HUDEP-2 (cell line): ENCODE measurements around the gene ZBTB20.

Experiments used
- DNase-seq, 76 experiments: peaks; one replicate each; lab custom pipeline; 2025; ENCODE audit not compliant: unreplicated experiment in 76 of 76; lab: John Stamatoyannopoulos, UW

Gene ZBTB20

GRCh38 chr3:114650808-114651207 lies 496.3 kb downstream of the ZBTB20 start:
- no peak for DNase-seq

DNA sequence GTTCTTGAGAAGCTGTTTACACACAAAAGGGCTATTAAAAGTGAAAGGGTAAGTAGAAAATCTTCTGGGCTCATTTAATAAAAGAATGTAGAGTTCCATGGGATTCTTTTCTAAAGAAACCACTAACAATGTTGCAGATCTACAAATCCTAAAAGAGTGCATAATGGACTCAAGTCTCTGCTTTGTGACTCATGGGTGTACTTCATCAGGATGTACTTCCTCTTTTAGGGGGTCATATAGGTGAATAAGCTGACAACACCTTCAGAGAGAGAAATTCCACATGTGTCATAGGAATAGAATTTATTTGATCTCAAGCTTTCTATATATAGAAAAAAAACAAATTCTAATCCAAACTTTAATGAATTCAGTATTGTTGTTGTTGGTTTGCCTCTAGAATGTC lies 497.8 kb downstream of the ZBTB20 start:
- no peak for DNase-seq

- DNase-seq: no peak
Measured at GRCh38 chr3:114646526-114646925, 500.6 kb downstream of the ZBTB20 start.

- no peak for DNase-seq
Measured at GRCh38 chr3:114645392-114645791, 501.7 kb downstream of the ZBTB20 start.

- DNase-seq: no peak
Measured at GRCh38 chr3:114644367-114644766, 502.7 kb downstream of the ZBTB20 start.

DNA sequence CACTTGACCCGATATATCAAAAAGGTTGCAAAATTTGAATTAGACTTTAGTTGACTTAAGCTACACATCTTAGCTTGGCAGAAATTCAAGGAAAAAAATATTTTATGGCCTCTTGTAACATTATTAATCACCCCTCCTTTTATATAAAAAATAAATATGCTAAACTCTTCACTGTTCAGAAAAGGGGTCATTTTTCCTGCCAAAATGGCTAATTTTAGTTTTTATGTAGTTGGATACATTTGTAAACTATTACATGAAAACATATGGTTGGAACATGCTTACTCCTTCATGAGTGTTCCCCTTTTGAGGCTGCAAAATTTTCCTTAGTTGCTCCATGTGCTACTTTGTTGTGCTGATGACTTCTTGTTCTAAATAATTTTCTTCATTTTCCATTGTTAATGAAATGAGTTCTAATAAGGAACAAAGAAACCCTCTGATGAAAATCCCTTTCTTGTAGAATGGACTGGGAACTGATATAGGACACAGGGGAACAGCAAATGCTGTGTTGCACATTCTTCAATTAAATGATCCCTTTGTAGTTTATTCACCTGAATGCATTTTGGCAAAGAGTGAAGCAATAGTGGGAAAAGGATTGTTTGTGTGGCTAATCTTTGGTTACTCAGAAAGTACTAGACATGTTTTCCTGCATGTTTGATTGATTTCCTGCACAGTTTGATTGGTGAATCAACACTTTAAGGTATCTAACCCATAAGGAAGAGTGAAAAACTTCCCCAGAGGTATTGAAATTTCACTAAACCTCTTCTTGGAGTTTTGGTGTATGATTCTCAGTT lies 503.9 kb downstream of the ZBTB20 start:
- DNase-seq: no peak

DNA sequence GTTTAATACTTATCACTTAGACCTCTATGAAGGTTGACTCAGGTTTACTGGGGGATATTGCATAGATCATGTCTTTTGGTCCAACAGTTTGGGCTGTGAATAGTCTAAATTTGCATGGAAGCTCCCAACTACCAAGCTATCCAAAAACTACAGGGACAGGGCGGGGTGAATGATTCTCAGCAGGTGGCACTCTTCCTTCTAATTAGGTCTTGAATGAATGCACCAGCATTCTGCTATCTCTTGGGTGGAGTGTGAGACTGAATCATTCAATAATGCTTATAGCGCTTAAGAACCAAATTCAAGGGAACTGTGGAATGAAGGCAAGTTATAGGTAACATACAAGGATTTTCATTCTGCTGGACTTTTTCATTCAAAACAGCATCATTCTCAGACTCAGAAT lies 507.0 kb downstream of the ZBTB20 start:
- DNase-seq: no peak

DNA sequence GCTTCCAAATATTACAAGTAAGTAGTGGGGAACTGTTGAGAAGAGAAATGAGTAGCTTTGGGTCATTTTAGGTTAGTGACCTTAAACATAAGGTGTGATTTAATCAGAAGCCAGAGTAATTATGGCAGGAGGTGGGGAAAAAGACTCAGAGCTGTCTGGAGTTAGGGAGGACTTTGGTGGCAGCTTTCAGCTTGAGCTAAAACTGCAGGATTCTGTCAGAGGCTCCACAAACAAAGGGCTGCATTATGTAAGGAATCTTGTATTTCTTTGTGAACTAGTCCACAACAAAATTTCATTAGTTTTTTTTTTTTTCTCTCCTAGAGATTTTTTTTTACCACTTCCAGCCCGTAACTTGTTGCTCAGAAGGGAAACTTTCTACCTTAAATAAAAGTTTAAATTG lies 507.9 kb downstream of the ZBTB20 start:
- no peak for DNase-seq

- no peak for DNase-seq
Measured at GRCh38 chr3:114635878-114636277, 511.2 kb downstream of the ZBTB20 start.

DNA sequence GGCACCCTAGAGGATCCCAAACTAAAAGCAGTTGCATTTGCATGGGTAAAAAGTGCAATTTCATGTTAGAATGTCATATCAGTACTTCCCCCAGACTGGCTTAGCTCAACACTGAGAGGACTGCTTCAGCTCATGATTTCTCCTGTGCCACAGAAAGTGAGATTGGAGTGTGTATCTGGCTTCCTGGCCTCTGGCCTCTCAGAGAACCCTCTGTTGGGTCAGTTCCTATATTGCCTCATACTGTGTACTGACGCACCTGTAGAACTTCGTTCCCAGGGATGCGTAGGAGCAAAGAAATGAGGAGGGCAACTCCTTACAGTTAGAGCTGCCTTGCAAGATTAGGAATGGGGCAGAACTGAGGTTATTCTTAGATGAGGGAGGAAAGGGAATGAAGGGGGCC lies 512.5 kb downstream of the ZBTB20 start:
- no peak for DNase-seq

GRCh38 chr3:114632757-114633424 lies 514.2 kb downstream of the ZBTB20 start:
- DNase-seq: no peak

DNA sequence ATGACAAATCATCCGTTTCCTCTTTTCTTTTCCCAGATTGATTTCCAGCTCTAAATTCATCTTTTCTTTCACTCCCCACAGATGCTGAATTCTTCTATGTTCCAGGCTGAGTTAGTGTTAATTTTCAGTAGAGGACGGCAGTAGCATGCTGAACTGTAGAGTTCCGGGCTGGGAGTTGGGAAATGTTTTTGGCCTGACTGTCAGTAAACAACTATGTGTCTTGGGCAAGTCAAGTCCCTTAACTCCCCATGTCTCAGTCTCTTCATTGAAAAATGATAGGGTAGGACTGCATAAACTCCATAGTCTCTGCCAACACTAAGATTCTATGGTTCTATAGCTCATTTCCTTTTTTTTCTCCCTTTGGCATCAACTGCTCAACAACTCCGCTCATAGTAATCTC lies 519.3 kb downstream of the ZBTB20 start:
- no peak for DNase-seq

- no peak for DNase-seq
Measured at GRCh38 chr3:114626751-114627150, 520.3 kb downstream of the ZBTB20 start.

GRCh38 chr3:114624571-114625181 lies 522.4 kb downstream of the ZBTB20 start:
- DNase-seq: peak in 8 of 76 experiments; percentile 0 to 30 (median 4)

- DNase-seq: no peak
Measured at GRCh38 chr3:114624047-114624445, 523.0 kb downstream of the ZBTB20 start.

GRCh38 chr3:114623420-114624046 lies 523.6 kb downstream of the ZBTB20 start:
- DNase-seq: no peak

DNA sequence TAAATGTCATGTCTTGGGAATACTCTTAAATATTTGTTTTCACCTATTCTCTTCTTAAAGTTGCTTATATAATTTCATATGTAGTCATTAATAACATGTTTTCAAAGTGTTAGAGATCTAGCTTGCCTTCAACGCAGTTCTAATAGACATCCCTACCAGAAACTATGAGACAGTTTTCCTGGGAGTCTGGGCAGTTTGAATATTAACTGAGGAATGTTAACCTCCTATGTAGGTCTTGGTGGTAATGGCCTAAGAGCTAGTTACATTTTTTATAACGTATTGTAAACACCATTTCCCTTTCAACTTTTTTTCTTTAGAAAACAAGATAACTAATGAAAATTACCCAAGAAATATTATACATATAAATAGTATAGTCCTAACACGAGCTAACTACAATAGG lies 525.1 kb downstream of the ZBTB20 start:
- DNase-seq: no peak

GRCh38 chr3:114619771-114620170 lies 527.3 kb downstream of the ZBTB20 start:
- DNase-seq: no peak

- DNase-seq: no peak
Measured at GRCh38 chr3:114615523-114616085, 531.5 kb downstream of the ZBTB20 start.

DNA sequence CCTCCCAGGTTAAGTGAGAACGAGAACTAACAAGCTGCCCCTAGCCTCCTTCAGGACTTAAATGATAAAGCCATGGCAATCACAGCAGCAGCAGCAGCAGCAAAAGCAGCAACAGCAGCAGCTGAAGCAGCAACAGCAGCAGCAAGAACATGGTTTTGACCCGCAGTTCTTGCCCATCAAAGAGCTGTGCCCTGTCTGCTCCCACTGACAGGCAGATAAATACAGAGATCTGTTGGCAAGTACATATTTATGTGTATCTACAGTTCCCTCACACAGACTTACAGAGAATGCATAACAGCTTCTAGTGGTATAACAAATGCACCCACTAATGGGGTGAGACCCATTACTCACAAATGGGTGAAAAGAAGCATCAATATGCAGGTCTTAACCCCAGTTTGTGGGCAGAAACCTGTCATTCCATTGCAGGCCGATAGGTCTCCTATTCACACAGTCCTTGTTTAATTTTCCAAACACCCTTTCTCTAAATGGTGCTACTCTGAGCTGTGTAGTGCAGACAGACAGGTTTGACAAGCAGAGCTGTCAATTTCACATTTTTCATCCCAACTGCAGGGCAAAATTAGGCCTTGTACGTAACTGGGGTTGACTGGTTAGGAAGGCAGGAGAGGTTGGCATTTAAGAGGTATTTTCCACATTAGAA lies 537.0 kb downstream of the ZBTB20 start:
- no peak for DNase-seq

GRCh38 chr3:114608293-114608692 lies 538.8 kb downstream of the ZBTB20 start:
- no peak for DNase-seq
